8988T (cell line): ENCODE measurements around the gene POLN.

Source experiments
- DNase-seq: peaks from one replicate; pipeline ENCODE4 v3.0.0; 2011

POLN gene

GRCh38 chr4:2102045-2102883, 139.7 kb downstream of the POLN start:
- DNase-seq, result no peak

GRCh38 chr4:2101346-2102044, 140.4 kb downstream of the POLN start:
- DNase-seq, result no peak

- no peak for DNase-seq
These were observed 145.8 kb downstream of the POLN start for GRCh38 chr4:2096073-2096609.

GRCh38 chr4:2095236-2096072, 146.5 kb downstream of the POLN start:
- DNase-seq, result peak; percentile 75

GRCh38 chr4:2094545-2094944, 147.4 kb downstream of the POLN start:
- DNase-seq, result no peak

GRCh38 chr4:2093265-2093664, 148.7 kb downstream of the POLN start:
- no peak for DNase-seq

GRCh38 chr4:2092669-2093053, 149.3 kb downstream of the POLN start:
- DNase-seq, result no peak

- no peak for DNase-seq
These were observed 149.8 kb downstream of the POLN start for GRCh38 chr4:2091990-2092668.

GRCh38 chr4:2090642-2091041, 151.3 kb downstream of the POLN start:
- DNase-seq, result no peak

- DNase-seq, result no peak
These were observed 152.7 kb downstream of the POLN start for GRCh38 chr4:2089222-2089621.

- no peak for DNase-seq
These were observed 154.8 kb downstream of the POLN start for GRCh38 chr4:2087170-2087569.

- no peak for DNase-seq
These were observed 156.4 kb downstream of the POLN start for GRCh38 chr4:2085496-2085901.

- DNase-seq, result no peak
These were observed 157.6 kb downstream of the POLN start for GRCh38 chr4:2084316-2084715.

GRCh38 chr4:2083826-2084160, 158.1 kb downstream of the POLN start:
- no peak for DNase-seq

GRCh38 chr4:2083116-2083825, 158.7 kb downstream of the POLN start:
- no peak for DNase-seq

GRCh38 chr4:2082627-2083026, 159.3 kb downstream of the POLN start:
- no peak for DNase-seq

GRCh38 chr4:2082118-2082517, 159.8 kb downstream of the POLN start:
- no peak for DNase-seq

- no peak for DNase-seq
These were observed 160.4 kb downstream of the POLN start for GRCh38 chr4:2081540-2081939.

- no peak for DNase-seq
These were observed 161.3 kb downstream of the POLN start for GRCh38 chr4:2080429-2081300.

- DNase-seq, result no peak
These were observed 162.0 kb downstream of the POLN start for GRCh38 chr4:2079926-2080325.

GRCh38 chr4:2079006-2079405, 162.9 kb downstream of the POLN start:
- no peak for DNase-seq
